NCI-H1092 (cell line): ENCODE measurements around the gene ID3.
A peak's percentile ranks its signal among the peaks of the same experiment; 100 is the strongest.

ENCODE experiments used
- DNase-seq: peaks from one replicate; lab custom pipeline; 2025; lab: John Stamatoyannopoulos, UW

ID3 gene

GRCh38 chr1:23564529-23565122 lies 5.3 kb upstream of the ID3 start:
- no peak for DNase-seq

- DNase-seq = no peak
These were observed 4.6 kb upstream of the ID3 start for GRCh38 chr1:23563755-23564374.

GRCh38 chr1:23563003-23563402 lies 3.7 kb upstream of the ID3 start:
- no peak for DNase-seq

GRCh38 chr1:23562137-23562876 lies 3.0 kb upstream of the ID3 start:
- DNase-seq = peak; percentile 97

- DNase-seq = no peak
These were observed 2.5 kb upstream of the ID3 start for GRCh38 chr1:23561813-23562100.

GRCh38 chr1:23561076-23561812 lies 1.9 kb upstream of the ID3 start:
- DNase-seq = no peak

GRCh38 chr1:23559985-23560741 lies 862 bp upstream of the ID3 start:
- no peak for DNase-seq

- DNase-seq = no peak
These were observed 497 bp downstream of the ID3 start for GRCh38 chr1:23558872-23559135.

GRCh38 chr1:23558140-23558871 lies 995 bp downstream of the ID3 start:
- peak; percentile 34 for DNase-seq

GRCh38 chr1:23557471-23558124 lies 1.7 kb downstream of the ID3 start:
- no peak for DNase-seq

GRCh38 chr1:23556635-23557470 lies 2.4 kb downstream of the ID3 start:
- no peak for DNase-seq

GRCh38 chr1:23555986-23556634 lies 3.2 kb downstream of the ID3 start:
- DNase-seq = no peak

- DNase-seq = peak; percentile 66
These were observed 3.9 kb downstream of the ID3 start for GRCh38 chr1:23555270-23555985.

- DNase-seq = peak; percentile 91
These were observed 4.6 kb downstream of the ID3 start for GRCh38 chr1:23554481-23555269.

- DNase-seq = no peak
These were observed 5.2 kb downstream of the ID3 start for GRCh38 chr1:23554127-23554480.

GRCh38 chr1:23553231-23554126 lies 5.8 kb downstream of the ID3 start:
- no peak for DNase-seq

GRCh38 chr1:23551849-23552248 lies 7.5 kb downstream of the ID3 start:
- no peak for DNase-seq
